ENCODE measurements around the gene MYO1B. TPM values are rescaled to one million over a fixed set of nuclear protein-coding genes. Genes with fewer than 3 reads are reported as not detected.

MYO1B gene
- total and polyA plus RNA-seq, 2 experiments from 2014 or later = 26.4 to 70.6 TPM

DNA sequence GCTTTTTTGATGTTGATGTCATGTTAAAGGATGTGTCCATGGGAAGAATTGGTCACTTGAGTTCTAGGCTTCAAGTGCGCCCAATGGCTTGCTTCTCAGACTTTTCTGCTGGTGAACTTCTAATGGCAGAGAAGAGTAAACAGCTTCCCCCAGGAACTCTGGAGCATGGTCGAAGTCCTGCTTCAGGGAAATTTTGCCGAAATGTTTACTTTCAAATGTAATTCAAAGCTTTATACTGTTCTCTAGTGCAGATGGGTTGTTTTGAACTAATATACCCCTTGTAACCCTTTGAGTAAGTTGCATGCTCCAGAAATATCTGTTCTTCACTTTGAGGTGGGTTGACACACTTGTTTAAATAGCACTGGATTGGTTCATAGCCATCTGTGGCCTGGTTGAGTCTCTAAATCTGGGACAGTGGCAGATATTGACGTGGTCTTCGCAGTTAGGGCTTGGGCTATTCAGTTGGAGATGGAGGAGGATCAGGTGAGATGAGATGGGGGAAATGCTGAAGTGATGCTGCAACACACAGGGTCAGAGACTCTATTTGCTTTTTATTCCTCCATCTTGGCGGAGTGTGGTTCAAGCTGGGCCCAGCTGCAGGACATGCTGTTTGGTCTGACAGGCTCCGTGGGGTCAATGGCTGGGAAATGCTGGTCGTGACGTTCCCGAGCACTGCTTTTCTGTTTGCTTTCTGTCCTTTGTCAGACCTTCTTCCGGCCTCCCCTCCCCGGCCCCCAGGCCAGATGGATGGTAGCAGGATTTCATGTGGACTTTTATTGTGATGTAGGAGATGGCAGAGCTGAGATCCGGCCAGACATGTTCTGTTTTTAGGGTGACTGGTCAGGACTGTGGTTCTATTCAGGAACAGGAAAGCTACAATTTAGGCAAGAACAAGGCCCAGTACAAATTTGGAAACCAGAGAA, 35.9 kb downstream of the MYO1B start:
- Histone ChIP-seq H3K9me2 (ENCODE audit: insufficient read depth) (no peaks in the 10 kb centered on the region), H4K20me1 (replicated peaks; ENCODE audit: insufficient read depth) (no peaks in the 10 kb centered on the region), H3F3A (replicated peaks; ENCODE audit: low read depth) (no peaks in the 10 kb centered on the region), H3K4me3 (no peak overlapping the region), H2AFZ (no peak overlapping the region), H3K4me1 (ENCODE audit: insufficient read depth) (peaks cover 12% of the 10 kb centered on the region), H3K27me3 (ENCODE audit: insufficient read depth) (no peaks in the 10 kb centered on the region), H3K27ac (ENCODE audit: low read depth) (peak overlapping the region; percentile 40; the same call in 1 of the 2 replicates), H3K79me2 (replicated peaks; ENCODE audit: insufficient read depth) (peaks cover 79% of the 10 kb centered on the region), H3K4me2 (peak overlapping the region; percentile 35; the same call in 1 of the 2 replicates), H3K36me3 (ENCODE audit: insufficient read depth) (no peaks in the 10 kb centered on the region)
- ATAC-seq = no peak
- Mint-ChIP-seq H3K27me3 (ENCODE audit: insufficient read depth, low read depth, poor library complexity) (peaks cover 5% of the 10 kb centered on the region), H3K4me1 (peaks cover 50% of the 10 kb centered on the region), H3K4me3 (no peak overlapping the region; the same call in 2 of the 3 replicates), H3K27ac (peak overlapping the region; percentile 95), H3K9me3 (no peaks in the 10 kb centered on the region), H3K36me3 (ENCODE audit: low read depth) (peaks cover 20% of the 10 kb centered on the region)
- TF ChIP-seq NANOG (IDR thresholded peaks at IDR 0.05; ENCODE audit: borderline replicate concordance) (no peak), CREB1 (CRISPR knock-in tag; IDR thresholded peaks at IDR 0.05; ENCODE audit: low read depth) (no peak), POLR2AphosphoS5 (IDR thresholded peaks at IDR 0.05; ENCODE audit: low read depth) (no peak), EZH2phosphoT487 (IDR thresholded peaks at IDR 0.05; ENCODE audit: unreplicated experiment) (no peak), EZH2 (IDR thresholded peaks at IDR 0.05; ENCODE audit: low read depth, unreplicated experiment) (no peak), ZNF331 (CRISPR knock-in tag; IDR thresholded peaks at IDR 0.05; ENCODE audit: low read depth) (no peak), STAT1 (IDR thresholded peaks at IDR 0.05; ENCODE audit: unreplicated experiment) (no peak), ZNF114 (CRISPR knock-in tag; IDR thresholded peaks at IDR 0.05) (no peak), JUNB (IDR thresholded peaks at IDR 0.05; ENCODE audit: unreplicated experiment) (no peak)
- TF ChIP-seq, protein P1, sequence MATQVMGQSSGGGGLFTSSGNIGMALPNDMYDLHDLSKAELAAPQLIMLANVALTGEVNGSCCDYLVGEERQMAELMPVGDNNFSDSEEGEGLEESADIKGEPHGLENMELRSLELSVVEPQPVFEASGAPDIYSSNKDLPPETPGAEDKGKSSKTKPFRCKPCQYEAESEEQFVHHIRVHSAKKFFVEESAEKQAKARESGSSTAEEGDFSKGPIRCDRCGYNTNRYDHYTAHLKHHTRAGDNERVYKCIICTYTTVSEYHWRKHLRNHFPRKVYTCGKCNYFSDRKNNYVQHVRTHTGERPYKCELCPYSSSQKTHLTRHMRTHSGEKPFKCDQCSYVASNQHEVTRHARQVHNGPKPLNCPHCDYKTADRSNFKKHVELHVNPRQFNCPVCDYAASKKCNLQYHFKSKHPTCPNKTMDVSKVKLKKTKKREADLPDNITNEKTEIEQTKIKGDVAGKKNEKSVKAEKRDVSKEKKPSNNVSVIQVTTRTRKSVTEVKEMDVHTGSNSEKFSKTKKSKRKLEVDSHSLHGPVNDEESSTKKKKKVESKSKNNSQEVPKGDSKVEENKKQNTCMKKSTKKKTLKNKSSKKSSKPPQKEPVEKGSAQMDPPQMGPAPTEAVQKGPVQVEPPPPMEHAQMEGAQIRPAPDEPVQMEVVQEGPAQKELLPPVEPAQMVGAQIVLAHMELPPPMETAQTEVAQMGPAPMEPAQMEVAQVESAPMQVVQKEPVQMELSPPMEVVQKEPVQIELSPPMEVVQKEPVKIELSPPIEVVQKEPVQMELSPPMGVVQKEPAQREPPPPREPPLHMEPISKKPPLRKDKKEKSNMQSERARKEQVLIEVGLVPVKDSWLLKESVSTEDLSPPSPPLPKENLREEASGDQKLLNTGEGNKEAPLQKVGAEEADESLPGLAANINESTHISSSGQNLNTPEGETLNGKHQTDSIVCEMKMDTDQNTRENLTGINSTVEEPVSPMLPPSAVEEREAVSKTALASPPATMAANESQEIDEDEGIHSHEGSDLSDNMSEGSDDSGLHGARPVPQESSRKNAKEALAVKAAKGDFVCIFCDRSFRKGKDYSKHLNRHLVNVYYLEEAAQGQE (IDR thresholded peaks at IDR 0.05; ENCODE audit: unreplicated experiment) = no peak
- TF ChIP-seq, protein P2, sequence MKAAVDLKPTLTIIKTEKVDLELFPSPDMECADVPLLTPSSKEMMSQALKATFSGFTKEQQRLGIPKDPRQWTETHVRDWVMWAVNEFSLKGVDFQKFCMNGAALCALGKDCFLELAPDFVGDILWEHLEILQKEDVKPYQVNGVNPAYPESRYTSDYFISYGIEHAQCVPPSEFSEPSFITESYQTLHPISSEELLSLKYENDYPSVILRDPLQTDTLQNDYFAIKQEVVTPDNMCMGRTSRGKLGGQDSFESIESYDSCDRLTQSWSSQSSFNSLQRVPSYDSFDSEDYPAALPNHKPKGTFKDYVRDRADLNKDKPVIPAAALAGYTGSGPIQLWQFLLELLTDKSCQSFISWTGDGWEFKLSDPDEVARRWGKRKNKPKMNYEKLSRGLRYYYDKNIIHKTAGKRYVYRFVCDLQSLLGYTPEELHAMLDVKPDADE (IDR thresholded peaks at IDR 0.05) = no peak
- TF ChIP-seq, protein P3, sequence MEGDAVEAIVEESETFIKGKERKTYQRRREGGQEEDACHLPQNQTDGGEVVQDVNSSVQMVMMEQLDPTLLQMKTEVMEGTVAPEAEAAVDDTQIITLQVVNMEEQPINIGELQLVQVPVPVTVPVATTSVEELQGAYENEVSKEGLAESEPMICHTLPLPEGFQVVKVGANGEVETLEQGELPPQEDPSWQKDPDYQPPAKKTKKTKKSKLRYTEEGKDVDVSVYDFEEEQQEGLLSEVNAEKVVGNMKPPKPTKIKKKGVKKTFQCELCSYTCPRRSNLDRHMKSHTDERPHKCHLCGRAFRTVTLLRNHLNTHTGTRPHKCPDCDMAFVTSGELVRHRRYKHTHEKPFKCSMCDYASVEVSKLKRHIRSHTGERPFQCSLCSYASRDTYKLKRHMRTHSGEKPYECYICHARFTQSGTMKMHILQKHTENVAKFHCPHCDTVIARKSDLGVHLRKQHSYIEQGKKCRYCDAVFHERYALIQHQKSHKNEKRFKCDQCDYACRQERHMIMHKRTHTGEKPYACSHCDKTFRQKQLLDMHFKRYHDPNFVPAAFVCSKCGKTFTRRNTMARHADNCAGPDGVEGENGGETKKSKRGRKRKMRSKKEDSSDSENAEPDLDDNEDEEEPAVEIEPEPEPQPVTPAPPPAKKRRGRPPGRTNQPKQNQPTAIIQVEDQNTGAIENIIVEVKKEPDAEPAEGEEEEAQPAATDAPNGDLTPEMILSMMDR (conservative IDR thresholded peaks at IDR 0.05; ENCODE audit: low read depth in 2 of 2) = no peak
- TF ChIP-seq, protein P4, sequence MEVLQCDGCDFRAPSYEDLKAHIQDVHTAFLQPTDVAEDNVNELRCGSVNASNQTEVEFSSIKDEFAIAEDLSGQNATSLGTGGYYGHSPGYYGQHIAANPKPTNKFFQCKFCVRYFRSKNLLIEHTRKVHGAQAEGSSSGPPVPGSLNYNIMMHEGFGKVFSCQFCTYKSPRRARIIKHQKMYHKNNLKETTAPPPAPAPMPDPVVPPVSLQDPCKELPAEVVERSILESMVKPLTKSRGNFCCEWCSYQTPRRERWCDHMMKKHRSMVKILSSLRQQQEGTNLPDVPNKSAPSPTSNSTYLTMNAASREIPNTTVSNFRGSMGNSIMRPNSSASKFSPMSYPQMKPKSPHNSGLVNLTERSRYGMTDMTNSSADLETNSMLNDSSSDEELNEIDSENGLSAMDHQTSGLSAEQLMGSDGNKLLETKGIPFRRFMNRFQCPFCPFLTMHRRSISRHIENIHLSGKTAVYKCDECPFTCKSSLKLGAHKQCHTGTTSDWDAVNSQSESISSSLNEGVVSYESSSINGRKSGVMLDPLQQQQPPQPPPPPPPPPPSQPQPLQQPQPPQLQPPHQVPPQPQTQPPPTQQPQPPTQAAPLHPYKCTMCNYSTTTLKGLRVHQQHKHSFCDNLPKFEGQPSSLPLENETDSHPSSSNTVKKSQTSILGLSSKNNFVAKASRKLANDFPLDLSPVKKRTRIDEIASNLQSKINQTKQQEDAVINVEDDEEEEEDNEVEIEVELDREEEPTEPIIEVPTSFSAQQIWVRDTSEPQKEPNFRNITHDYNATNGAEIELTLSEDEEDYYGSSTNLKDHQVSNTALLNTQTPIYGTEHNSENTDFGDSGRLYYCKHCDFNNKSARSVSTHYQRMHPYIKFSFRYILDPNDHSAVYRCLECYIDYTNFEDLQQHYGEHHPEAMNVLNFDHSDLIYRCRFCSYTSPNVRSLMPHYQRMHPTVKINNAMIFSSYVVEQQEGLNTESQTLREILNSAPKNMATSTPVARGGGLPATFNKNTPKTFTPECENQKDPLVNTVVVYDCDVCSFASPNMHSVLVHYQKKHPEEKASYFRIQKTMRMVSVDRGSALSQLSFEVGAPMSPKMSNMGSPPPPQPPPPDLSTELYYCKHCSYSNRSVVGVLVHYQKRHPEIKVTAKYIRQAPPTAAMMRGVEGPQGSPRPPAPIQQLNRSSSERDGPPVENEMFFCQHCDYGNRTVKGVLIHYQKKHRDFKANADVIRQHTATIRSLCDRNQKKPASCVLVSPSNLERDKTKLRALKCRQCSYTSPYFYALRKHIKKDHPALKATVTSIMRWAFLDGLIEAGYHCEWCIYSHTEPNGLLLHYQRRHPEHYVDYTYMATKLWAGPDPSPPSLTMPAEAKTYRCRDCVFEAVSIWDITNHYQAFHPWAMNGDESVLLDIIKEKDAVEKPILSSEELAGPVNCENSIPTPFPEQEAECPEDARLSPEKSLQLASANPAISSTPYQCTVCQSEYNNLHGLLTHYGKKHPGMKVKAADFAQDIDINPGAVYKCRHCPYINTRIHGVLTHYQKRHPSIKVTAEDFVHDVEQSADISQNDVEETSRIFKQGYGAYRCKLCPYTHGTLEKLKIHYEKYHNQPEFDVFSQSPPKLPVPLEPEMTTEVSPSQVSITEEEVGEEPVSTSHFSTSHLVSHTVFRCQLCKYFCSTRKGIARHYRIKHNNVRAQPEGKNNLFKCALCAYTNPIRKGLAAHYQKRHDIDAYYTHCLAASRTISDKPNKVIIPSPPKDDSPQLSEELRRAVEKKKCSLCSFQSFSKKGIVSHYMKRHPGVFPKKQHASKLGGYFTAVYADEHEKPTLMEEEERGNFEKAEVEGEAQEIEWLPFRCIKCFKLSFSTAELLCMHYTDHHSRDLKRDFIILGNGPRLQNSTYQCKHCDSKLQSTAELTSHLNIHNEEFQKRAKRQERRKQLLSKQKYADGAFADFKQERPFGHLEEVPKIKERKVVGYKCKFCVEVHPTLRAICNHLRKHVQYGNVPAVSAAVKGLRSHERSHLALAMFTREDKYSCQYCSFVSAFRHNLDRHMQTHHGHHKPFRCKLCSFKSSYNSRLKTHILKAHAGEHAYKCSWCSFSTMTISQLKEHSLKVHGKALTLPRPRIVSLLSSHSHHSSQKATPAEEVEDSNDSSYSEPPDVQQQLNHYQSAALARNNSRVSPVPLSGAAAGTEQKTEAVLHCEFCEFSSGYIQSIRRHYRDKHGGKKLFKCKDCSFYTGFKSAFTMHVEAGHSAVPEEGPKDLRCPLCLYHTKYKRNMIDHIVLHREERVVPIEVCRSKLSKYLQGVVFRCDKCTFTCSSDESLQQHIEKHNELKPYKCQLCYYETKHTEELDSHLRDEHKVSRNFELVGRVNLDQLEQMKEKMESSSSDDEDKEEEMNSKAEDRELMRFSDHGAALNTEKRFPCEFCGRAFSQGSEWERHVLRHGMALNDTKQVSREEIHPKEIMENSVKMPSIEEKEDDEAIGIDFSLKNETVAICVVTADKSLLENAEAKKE (CRISPR knock-in tag; IDR thresholded peaks at IDR 0.05) = no peak
- DNase-seq (ENCODE audit: low spot score) = no peak
